Erythroblast (primary cell): ENCODE results near the gene SIL1.

Experiments used
- GATA1 ChIP-seq: IDR thresholded peaks from 2 replicates; pipeline ENCODE4 v1.6.1; 2011; ENCODE audit warnings: low read depth, mild to moderate bottlenecking, control low read depth, low read length, moderate library complexity
- POLR2A ChIP-seq: IDR thresholded peaks from 2 replicates; pipeline ENCODE4 v1.6.1; 2011; ENCODE audit warnings: mild to moderate bottlenecking, low read length

DNA sequence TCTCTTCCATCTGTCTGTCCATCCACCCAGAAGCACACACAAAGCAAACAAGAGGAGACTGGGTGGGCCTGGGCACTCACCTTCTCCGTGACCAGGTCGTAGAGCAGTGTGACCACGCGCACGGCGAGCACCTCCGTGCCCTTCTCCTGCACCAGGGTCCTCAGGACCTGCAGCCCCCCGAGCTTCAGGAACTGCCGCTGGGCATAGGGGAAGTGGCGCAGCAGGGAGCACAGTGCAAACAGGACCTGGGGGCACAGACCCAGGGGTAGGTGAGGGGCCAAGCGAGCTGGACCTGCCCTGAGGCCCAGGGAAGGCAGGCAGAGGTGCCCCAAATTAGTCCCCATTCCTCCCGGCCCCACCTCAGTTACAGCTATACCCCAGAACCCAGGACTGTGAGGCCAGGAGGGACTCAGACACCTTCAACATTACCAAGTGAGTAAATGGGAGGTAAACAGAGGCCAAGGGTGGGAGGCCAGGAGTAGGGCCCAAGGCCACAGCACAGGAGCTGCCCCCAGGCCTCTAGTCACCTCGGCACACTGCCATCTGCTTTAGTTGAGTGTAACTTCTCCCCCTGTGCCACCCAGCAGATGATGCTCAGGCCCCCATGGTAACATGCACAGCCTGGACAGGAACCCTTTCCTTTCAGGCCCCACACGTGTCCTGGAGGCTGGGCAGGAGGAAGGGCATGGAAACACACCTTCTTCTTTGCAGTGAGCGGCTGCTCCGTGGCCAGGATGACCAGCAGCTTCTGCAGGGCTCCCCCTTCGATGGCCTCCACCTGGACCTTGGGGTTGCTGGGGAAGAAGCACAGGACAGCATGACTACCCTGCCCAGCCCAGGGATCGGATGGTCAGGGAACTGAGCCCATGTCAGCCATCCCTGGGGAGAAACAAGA is 246.8 kb downstream of the SIL1 start:
- TF ChIP-seq POLR2A (no peak), GATA1 (no peak)
